Neutrophil (primary cell): ENCODE data around the gene OLFM2.

Experiments
- H3K27ac ChIP-seq: fragments of 200-600 bp; sonication (generic); 2 replicates; pipeline ENCODE4 v1.5.1; 2016; ENCODE audit warnings: mild to moderate bottlenecking, moderate library complexity
- H3K27me3 ChIP-seq: fragments of 200-600 bp; sonication (generic); 2 replicates; pipeline ENCODE4 v1.6.0; 2016; ENCODE audit warnings: mild to moderate bottlenecking
- H3K36me3 ChIP-seq: fragments of 200-600 bp; sonication (generic); 2 replicates; pipeline ENCODE4 v1.5.1; 2017
- H3K4me1 ChIP-seq, 2 experiments: fragments of 200-600 bp in 1 of 2; sonication (generic) in 1 of 2; 1 replicate in 1 of 2; 2 replicates in 1 of 2; pipeline versions ENCODE4 v1.5.1 to v1.6.1; 2013 to 2016; ENCODE audit warnings: low read depth in 1 of 2, low read length in 1 of 2, mild to moderate bottlenecking in 1 of 2, moderate library complexity in 1 of 2; ENCODE audit not compliant: control insufficient read depth in 1 of 2, insufficient read depth in 1 of 2
- H3K4me3 ChIP-seq, 2 experiments: fragments of 200-600 bp in 1 of 2; sonication (generic) in 1 of 2; 1 replicate in 1 of 2; 2 replicates in 1 of 2; pipeline ENCODE4 v1.5.1; 2013 to 2016; ENCODE audit warnings: low read depth in 1 of 2, low read length in 1 of 2, mild to moderate bottlenecking in 1 of 2, moderate library complexity in 1 of 2
- H3K9me3 ChIP-seq: fragments of 200-600 bp; sonication (generic); 2 replicates; pipeline ENCODE4 v1.5.1; 2016
- CTCF ChIP-seq: fragments of 200-600 bp; sonication (generic); IDR thresholded peaks from 2 replicates; pipeline ENCODE4 v1.5.1; 2016; ENCODE audit warnings: antibody characterized with exemption

Gene OLFM2

GRCh38 chr19:9916719-9917118 is 19.6 kb downstream of the OLFM2 start:
- Histone ChIP-seq H3K27me3 (peaks cover 80% of the 10 kb centered on the region), H3K36me3 (no peaks in the 10 kb centered on the region), H3K27ac (no peak overlapping the region), H3K4me1 (peaks cover 4 to 10% of the 10 kb centered on the region in 2 experiments), H3K4me3 (no peak overlapping the region), H3K9me3 (no peaks in the 10 kb centered on the region)
- no peak for TF ChIP-seq CTCF

GRCh38 chr19:9914315-9915207 is 21.8 kb downstream of the OLFM2 start:
- H3K27me3 ChIP-seq = peaks cover 99% of the 10 kb centered on the region
- TF ChIP-seq CTCF = no peak
- no peaks in the 10 kb centered on the region for H3K9me3 ChIP-seq
- H3K27ac ChIP-seq = no peak overlapping the region
- H3K4me1 ChIP-seq = peaks cover 4 to 10% of the 10 kb centered on the region in 2 experiments
- peak overlapping the region in 1 of 2 experiments; percentile 36 for H3K4me3 ChIP-seq
- no peaks in the 10 kb centered on the region for H3K36me3 ChIP-seq

GRCh38 chr19:9914001-9914314 is 22.4 kb downstream of the OLFM2 start:
- H3K36me3 ChIP-seq = no peaks in the 10 kb centered on the region
- H3K27ac ChIP-seq = no peak overlapping the region
- H3K4me1 ChIP-seq = peaks cover 4 to 10% of the 10 kb centered on the region in 2 experiments
- H3K9me3 ChIP-seq = no peaks in the 10 kb centered on the region
- TF ChIP-seq CTCF = no peak
- peaks cover 99% of the 10 kb centered on the region for H3K27me3 ChIP-seq
- peak overlapping the region in 1 of 2 experiments; percentile 36 for H3K4me3 ChIP-seq

- no peak overlapping the region for H3K27ac ChIP-seq
- H3K36me3 ChIP-seq = no peaks in the 10 kb centered on the region
- no peak overlapping the region for H3K4me3 ChIP-seq
- peaks cover 4 to 10% of the 10 kb centered on the region in 2 experiments for H3K4me1 ChIP-seq
- TF ChIP-seq CTCF = no peak
- H3K27me3 ChIP-seq = peaks cover 98% of the 10 kb centered on the region
- H3K9me3 ChIP-seq = no peaks in the 10 kb centered on the region
These were observed 22.9 kb downstream of the OLFM2 start for GRCh38 chr19:9913237-9914000.

GRCh38 chr19:9912551-9913236 is 23.6 kb downstream of the OLFM2 start:
- Histone ChIP-seq H3K27me3 (peaks cover 92% of the 10 kb centered on the region), H3K9me3 (no peaks in the 10 kb centered on the region), H3K27ac (no peak overlapping the region), H3K4me3 (no peak overlapping the region), H3K4me1 (peaks cover 4 to 10% of the 10 kb centered on the region in 2 experiments), H3K36me3 (no peaks in the 10 kb centered on the region)
- no peak for TF ChIP-seq CTCF
